Activated naive CD4-positive, alpha-beta T cell treated with anti-CD3 and anti-CD28 coated beads, Interleukin-2, amount 50 U/mL, for 24 hours (primary cell): ENCODE data around the gene VWA2.
"Not testable (repeated sequence)": the region's sequence is repeated elsewhere in the genome, so short reads cannot be mapped to it uniquely, and the experiment has no call there.

Experiments
- H3K27ac Mint-ChIP-seq: one replicate; pipeline ENCODE4 v1.8.0; 2021; ENCODE audit warnings: mild to moderate bottlenecking, mixed read lengths
- H3K27me3 Mint-ChIP-seq: one replicate; pipeline ENCODE4 v1.8.0; 2021; ENCODE audit warnings: mixed read lengths
- H3K36me3 Mint-ChIP-seq: one replicate; pipeline ENCODE4 v1.8.0; 2021; ENCODE audit warnings: mixed read lengths
- H3K4me1 Mint-ChIP-seq: one replicate; pipeline ENCODE4 v1.8.0; 2021; ENCODE audit warnings: mixed read lengths
- H3K4me3 Mint-ChIP-seq: one replicate; pipeline ENCODE4 v1.8.0; 2021; ENCODE audit warnings: mild to moderate bottlenecking, mixed read lengths
- H3K9me3 Mint-ChIP-seq: one replicate; pipeline ENCODE4 v1.8.0; 2021; ENCODE audit warnings: mixed read lengths

VWA2 gene

GRCh38 chr10:114328874-114329273 lies 89.8 kb downstream of the VWA2 start:
- no peaks in the 10 kb centered on the region for H3K27me3 Mint-ChIP-seq
- H3K27ac Mint-ChIP-seq, result no peak overlapping the region

GRCh38 chr10:114329634-114330365 lies 90.7 kb downstream of the VWA2 start:
- Mint-ChIP-seq H3K4me3 (no peak overlapping the region), H3K36me3 (no peaks in the 10 kb centered on the region), H3K4me1 (no peaks in the 10 kb centered on the region), H3K9me3 (no peaks in the 10 kb centered on the region), H3K27me3 (no peaks in the 10 kb centered on the region), H3K27ac (no peak overlapping the region)

More at GRCh38 chr10:114328874-114329273, 89.8 kb downstream of the VWA2 start:
- H3K4me3 Mint-ChIP-seq, result no peak overlapping the region
- H3K36me3 Mint-ChIP-seq, result no peaks in the 10 kb centered on the region
- no peaks in the 10 kb centered on the region for H3K9me3 Mint-ChIP-seq
- H3K4me1 Mint-ChIP-seq, result no peaks in the 10 kb centered on the region

GRCh38 chr10:114332301-114333192 lies 93.5 kb downstream of the VWA2 start:
- Mint-ChIP-seq H3K9me3 (no peaks in the 10 kb centered on the region), H3K27ac (no peak overlapping the region), H3K36me3 (no peaks in the 10 kb centered on the region), H3K4me1 (no peaks in the 10 kb centered on the region), H3K4me3 (no peak overlapping the region), H3K27me3 (no peaks in the 10 kb centered on the region)

GRCh38 chr10:114333441-114333840 lies 94.4 kb downstream of the VWA2 start:
- H3K4me1 Mint-ChIP-seq, H3K27ac Mint-ChIP-seq, H3K27me3 Mint-ChIP-seq, H3K36me3 Mint-ChIP-seq, H3K4me3 Mint-ChIP-seq, H3K9me3 Mint-ChIP-seq: not testable (repeated sequence)

- H3K27ac Mint-ChIP-seq, result no peak overlapping the region
- no peaks in the 10 kb centered on the region for H3K9me3 Mint-ChIP-seq
- no peaks in the 10 kb centered on the region for H3K36me3 Mint-ChIP-seq
- H3K27me3 Mint-ChIP-seq, result no peaks in the 10 kb centered on the region
- no peak overlapping the region for H3K4me3 Mint-ChIP-seq
- H3K4me1 Mint-ChIP-seq, result no peaks in the 10 kb centered on the region
These were observed 95.2 kb downstream of the VWA2 start for GRCh38 chr10:114334301-114334700.

- no peaks in the 10 kb centered on the region for H3K4me1 Mint-ChIP-seq
- no peaks in the 10 kb centered on the region for H3K27me3 Mint-ChIP-seq
- H3K27ac Mint-ChIP-seq, result no peak overlapping the region
- no peak overlapping the region for H3K4me3 Mint-ChIP-seq
- no peaks in the 10 kb centered on the region for H3K36me3 Mint-ChIP-seq
- no peaks in the 10 kb centered on the region for H3K9me3 Mint-ChIP-seq
These were observed 96.6 kb downstream of the VWA2 start for GRCh38 chr10:114335614-114336013.

- Mint-ChIP-seq H3K36me3 (no peaks in the 10 kb centered on the region), H3K9me3 (no peaks in the 10 kb centered on the region), H3K4me1 (no peaks in the 10 kb centered on the region), H3K27me3 (no peaks in the 10 kb centered on the region), H3K4me3 (no peak overlapping the region), H3K27ac (no peak overlapping the region)
These were observed 97.9 kb downstream of the VWA2 start for GRCh38 chr10:114336823-114337509.

- no peak overlapping the region for H3K4me3 Mint-ChIP-seq
- no peaks in the 10 kb centered on the region for H3K4me1 Mint-ChIP-seq
- no peaks in the 10 kb centered on the region for H3K9me3 Mint-ChIP-seq
- no peaks in the 10 kb centered on the region for H3K36me3 Mint-ChIP-seq
- no peaks in the 10 kb centered on the region for H3K27me3 Mint-ChIP-seq
- H3K27ac Mint-ChIP-seq, result no peak overlapping the region
These were observed 98.7 kb downstream of the VWA2 start for GRCh38 chr10:114337510-114338462.

- Mint-ChIP-seq H3K27me3 (no peaks in the 10 kb centered on the region), H3K9me3 (no peaks in the 10 kb centered on the region)
These were observed 101.8 kb downstream of the VWA2 start for GRCh38 chr10:114340816-114341215.

More at GRCh38 chr10:114340816-114341215, 101.8 kb downstream of the VWA2 start:
- Mint-ChIP-seq H3K36me3 (no peaks in the 10 kb centered on the region), H3K27ac (no peak overlapping the region), H3K4me3 (no peak overlapping the region), H3K4me1 (no peaks in the 10 kb centered on the region)
